ENCODE results near the gene LSAMP. TPM values are rescaled to one million over a fixed set of nuclear protein-coding genes. Genes with fewer than 3 reads are reported as not detected.

Gene LSAMP
- polyA plus RNA-seq, 2 of the 4 experiments (the other 2 are of a cell fraction): 0.12 to 0.53 TPM

DNA sequence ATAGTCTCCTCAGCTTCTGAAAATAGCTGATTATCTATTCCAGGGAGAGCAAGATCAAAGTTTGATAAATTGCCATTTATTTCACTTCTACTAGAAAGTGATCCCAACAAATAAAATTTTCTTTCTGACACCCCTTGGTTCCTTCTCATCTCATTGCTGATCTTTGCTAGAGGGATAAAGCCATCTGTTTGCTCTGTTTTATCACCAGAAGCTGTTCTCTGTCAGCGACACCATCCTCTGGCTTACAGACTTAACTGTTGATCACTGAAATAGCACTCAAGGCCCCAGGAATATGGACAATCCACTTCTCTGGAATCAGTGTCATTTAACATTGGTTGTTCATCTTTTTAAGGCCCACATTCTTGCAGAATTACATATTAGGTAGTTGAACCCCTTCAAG, 219.0 kb downstream of the LSAMP start:
- DNase-seq (ENCODE audit: low read depth in 1 of 2, low spot score in 1 of 2) (no peak), ATAC-seq (no peak), FAIRE-seq (no peak)
- H3K9me3 ChIP-seq: no peaks in the 10 kb centered on the region
- no peak overlapping the region for H3K4me3 ChIP-seq
- ChIA-PET POLR2A (no interaction called here), CTCF (no interaction called here)
- H3K4me2 ChIP-seq: no peak overlapping the region
- no peak overlapping the region for H3K27ac ChIP-seq
- 13% methylated on average over 1 of the region's 1 CpG for WGBS (ENCODE audit: missing lambda C conversion rate)
- TF ChIP-seq RAD21 (conservative IDR thresholded peaks at IDR 0.05 in 1 of 2, IDR thresholded peaks at IDR 0.05 in 1 of 2): no peak
- no peak for TF ChIP-seq EHMT2 (IDR thresholded peaks at IDR 0.05; ENCODE audit: low read depth)
- TF ChIP-seq MAFK (IDR thresholded peaks at IDR 0.05; ENCODE audit: partially characterized antibody): no peak
- TF ChIP-seq, protein P1, sequence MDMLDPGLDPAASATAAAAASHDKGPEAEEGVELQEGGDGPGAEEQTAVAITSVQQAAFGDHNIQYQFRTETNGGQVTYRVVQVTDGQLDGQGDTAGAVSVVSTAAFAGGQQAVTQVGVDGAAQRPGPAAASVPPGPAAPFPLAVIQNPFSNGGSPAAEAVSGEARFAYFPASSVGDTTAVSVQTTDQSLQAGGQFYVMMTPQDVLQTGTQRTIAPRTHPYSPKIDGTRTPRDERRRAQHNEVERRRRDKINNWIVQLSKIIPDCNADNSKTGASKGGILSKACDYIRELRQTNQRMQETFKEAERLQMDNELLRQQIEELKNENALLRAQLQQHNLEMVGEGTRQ (IDR thresholded peaks at IDR 0.05): no peak
- TF ChIP-seq CBX8 (IDR thresholded peaks at IDR 0.05): no peak
- TF ChIP-seq SMC3 (IDR thresholded peaks at IDR 0.05): no peak
- no peak for TF ChIP-seq JUN (IDR thresholded peaks at IDR 0.05)
- TF ChIP-seq NFE2L2 (conservative IDR thresholded peaks at IDR 0.05; ENCODE audit: low read length): no peak
- TF ChIP-seq, protein P2, sequence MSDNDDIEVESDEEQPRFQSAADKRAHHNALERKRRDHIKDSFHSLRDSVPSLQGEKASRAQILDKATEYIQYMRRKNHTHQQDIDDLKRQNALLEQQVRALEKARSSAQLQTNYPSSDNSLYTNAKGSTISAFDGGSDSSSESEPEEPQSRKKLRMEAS (IDR thresholded peaks at IDR 0.05): no peak
- no peak for TF ChIP-seq HOXB13 (CRISPR knock-in tag; IDR thresholded peaks at IDR 0.05; ENCODE audit: low read depth)
- TF ChIP-seq POLR2A (IDR thresholded peaks at IDR 0.05; ENCODE audit: low read length): no peak
- TF ChIP-seq, protein P3, sequence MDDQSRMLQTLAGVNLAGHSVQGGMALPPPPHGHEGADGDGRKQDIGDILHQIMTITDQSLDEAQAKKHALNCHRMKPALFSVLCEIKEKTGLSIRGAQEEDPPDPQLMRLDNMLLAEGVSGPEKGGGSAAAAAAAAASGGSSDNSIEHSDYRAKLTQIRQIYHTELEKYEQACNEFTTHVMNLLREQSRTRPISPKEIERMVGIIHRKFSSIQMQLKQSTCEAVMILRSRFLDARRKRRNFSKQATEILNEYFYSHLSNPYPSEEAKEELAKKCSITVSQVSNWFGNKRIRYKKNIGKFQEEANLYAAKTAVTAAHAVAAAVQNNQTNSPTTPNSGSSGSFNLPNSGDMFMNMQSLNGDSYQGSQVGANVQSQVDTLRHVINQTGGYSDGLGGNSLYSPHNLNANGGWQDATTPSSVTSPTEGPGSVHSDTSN (IDR thresholded peaks at IDR 0.05): no peak
- no peaks in the 10 kb centered on the region for H3K4me1 ChIP-seq

DNA sequence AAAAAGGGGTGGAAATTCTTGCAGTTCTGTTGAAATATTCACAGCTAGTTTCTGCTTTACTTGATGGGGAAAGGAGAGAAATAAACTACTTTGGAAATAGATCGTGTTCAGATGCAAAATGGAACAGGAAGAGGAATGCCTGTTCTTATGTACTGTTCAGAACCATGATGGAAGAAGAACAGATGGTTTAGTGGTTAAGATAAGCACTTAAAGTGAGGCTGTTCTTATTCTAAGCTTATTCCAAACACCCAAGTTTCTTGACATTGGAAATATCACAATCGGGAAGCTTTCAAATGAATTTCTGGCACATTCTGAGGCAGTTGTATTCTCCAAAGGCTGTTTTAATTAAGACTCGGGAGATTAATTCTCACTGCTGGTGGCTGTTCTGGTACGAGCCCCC, 228.5 kb downstream of the LSAMP start:
- DNase-seq (ENCODE audit: low read depth in 1 of 2, low spot score in 1 of 2) (no peak), FAIRE-seq (no peak), ATAC-seq (no peak)
- WGBS (ENCODE audit: missing lambda C conversion rate): 3% methylated on average over 4 of the region's 4 CpGs
- TF ChIP-seq RNF2 (IDR thresholded peaks at IDR 0.05; ENCODE audit: borderline replicate concordance, low read depth) (no peak), RCOR1 (IDR thresholded peaks at IDR 0.05; ENCODE audit: low read depth, low read length) (no peak), TP53 (CRISPR knock-in tag; IDR thresholded peaks at IDR 0.05) (no peak), JUN (IDR thresholded peaks at IDR 0.05) (no peak), CHD4 (IDR thresholded peaks at IDR 0.05; ENCODE audit: borderline replicate concordance) (no peak)
- no peaks in the 10 kb centered on the region for H3K9me3 ChIP-seq
- H3K4me1 ChIP-seq: no peaks in the 10 kb centered on the region
- CTCF ChIA-PET: no interaction called here
- no peak overlapping the region for H3K4me3 ChIP-seq
- POLR2A ChIA-PET: no interaction called here
- no peak overlapping the region for H3K4me2 ChIP-seq
- H3K27ac ChIP-seq: no peak overlapping the region

DNA sequence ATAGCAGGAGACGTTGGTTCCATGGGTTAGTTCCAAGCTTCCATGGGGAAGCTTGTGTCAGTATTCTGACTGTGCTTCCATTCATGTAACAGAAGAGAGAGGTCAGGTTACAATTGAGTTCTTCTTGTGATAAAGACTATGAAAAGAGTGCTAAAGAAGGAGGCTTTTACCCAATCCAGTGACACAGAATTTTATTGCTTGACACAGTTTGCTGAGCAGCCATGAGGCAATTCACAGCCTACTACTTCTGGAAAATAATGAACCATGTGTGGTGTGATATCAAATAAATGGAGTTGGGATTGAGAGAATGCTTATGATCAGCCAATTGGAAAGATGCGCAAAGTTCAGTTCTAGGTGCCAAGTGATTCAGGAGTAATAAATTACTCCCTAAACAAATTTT, 233.4 kb downstream of the LSAMP start:
- Histone ChIP-seq H3K9me3 (0 out of 3 replicates have a peak, but pooled peaks cover 2% of the 10 kb centered on the region), H3K4me3 (no peak overlapping the region), H3K4me1 (no peaks in the 10 kb centered on the region), H3K4me2 (no peak overlapping the region), H3K27ac (no peak overlapping the region)
- no peak for FAIRE-seq
- CTCF ChIA-PET: no interaction called here
- no peak for TF ChIP-seq BHLHE40 (IDR thresholded peaks at IDR 0.05; ENCODE audit: low read depth, low read length)
- no peak for TF ChIP-seq NPAS2 (CRISPR knock-in tag; IDR thresholded peaks at IDR 0.05; ENCODE audit: borderline replicate concordance)
- TF ChIP-seq MYC (IDR thresholded peaks at IDR 0.05; ENCODE audit: borderline replicate concordance, low read length): no peak
- TF ChIP-seq, protein P4, sequence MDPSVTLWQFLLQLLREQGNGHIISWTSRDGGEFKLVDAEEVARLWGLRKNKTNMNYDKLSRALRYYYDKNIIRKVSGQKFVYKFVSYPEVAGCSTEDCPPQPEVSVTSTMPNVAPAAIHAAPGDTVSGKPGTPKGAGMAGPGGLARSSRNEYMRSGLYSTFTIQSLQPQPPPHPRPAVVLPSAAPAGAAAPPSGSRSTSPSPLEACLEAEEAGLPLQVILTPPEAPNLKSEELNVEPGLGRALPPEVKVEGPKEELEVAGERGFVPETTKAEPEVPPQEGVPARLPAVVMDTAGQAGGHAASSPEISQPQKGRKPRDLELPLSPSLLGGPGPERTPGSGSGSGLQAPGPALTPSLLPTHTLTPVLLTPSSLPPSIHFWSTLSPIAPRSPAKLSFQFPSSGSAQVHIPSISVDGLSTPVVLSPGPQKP (IDR thresholded peaks at IDR 0.05; ENCODE audit: low read depth, low read length): no peak
- no peak for TF ChIP-seq SREBF2 (IDR thresholded peaks at IDR 0.05)
- TF ChIP-seq, protein P5, sequence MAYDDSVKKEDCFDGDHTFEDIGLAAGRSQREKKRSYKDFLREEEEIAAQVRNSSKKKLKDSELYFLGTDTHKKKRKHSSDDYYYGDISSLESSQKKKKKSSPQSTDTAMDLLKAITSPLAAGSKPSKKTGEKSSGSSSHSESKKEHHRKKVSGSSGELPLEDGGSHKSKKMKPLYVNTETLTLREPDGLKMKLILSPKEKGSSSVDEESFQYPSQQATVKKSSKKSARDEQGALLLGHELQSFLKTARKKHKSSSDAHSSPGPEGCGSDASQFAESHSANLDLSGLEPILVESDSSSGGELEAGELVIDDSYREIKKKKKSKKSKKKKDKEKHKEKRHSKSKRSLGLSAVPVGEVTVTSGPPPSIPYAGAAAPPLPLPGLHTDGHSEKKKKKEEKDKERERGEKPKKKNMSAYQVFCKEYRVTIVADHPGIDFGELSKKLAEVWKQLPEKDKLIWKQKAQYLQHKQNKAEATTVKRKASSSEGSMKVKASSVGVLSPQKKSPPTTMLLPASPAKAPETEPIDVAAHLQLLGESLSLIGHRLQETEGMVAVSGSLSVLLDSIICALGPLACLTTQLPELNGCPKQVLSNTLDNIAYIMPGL (CRISPR knock-in tag; IDR thresholded peaks at IDR 0.05; ENCODE audit: borderline replicate concordance): no peak
- TF ChIP-seq CHD2 (IDR thresholded peaks at IDR 0.05; ENCODE audit: low read length, partially characterized antibody): no peak
- TF ChIP-seq, protein P2 (IDR thresholded peaks at IDR 0.05): no peak
- TF ChIP-seq CHD4 (IDR thresholded peaks at IDR 0.05; ENCODE audit: borderline replicate concordance): no peak
- no peak for TF ChIP-seq KDM1A (IDR thresholded peaks at IDR 0.05; ENCODE audit: low read depth)
- TF ChIP-seq NR3C1 (IDR thresholded peaks at IDR 0.05): no peak
- TF ChIP-seq HDAC2 (IDR thresholded peaks at IDR 0.05): no peak
- TF ChIP-seq HOXB13 (CRISPR knock-in tag; IDR thresholded peaks at IDR 0.05; ENCODE audit: low read depth): no peak
- TF ChIP-seq, protein P6, sequence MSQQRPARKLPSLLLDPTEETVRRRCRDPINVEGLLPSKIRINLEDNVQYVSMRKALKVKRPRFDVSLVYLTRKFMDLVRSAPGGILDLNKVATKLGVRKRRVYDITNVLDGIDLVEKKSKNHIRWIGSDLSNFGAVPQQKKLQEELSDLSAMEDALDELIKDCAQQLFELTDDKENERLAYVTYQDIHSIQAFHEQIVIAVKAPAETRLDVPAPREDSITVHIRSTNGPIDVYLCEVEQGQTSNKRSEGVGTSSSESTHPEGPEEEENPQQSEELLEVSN (IDR thresholded peaks at IDR 0.05; ENCODE audit: borderline replicate concordance, low read depth): no peak
- TF ChIP-seq, protein P7, sequence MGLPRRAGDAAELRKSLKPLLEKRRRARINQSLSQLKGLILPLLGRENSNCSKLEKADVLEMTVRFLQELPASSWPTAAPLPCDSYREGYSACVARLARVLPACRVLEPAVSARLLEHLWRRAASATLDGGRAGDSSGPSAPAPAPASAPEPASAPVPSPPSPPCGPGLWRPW (IDR thresholded peaks at IDR 0.05): no peak
- TF ChIP-seq MAFK (IDR thresholded peaks at IDR 0.05; ENCODE audit: partially characterized antibody): no peak
- no peak for TF ChIP-seq POLR2A (IDR thresholded peaks at IDR 0.05; ENCODE audit: low read length)
- no peak for TF ChIP-seq SMC3 (IDR thresholded peaks at IDR 0.05)
- TF ChIP-seq TFCP2L1 (CRISPR knock-in tag; IDR thresholded peaks at IDR 0.05): no peak
- no peak for TF ChIP-seq JUN (IDR thresholded peaks at IDR 0.05)
- POLR2A ChIA-PET: no interaction called here
- DNase-seq (ENCODE audit: low read depth in 1 of 2, low spot score in 1 of 2): no peak
- 48% methylated on average over 2 of the region's 2 CpGs for WGBS (ENCODE audit: missing lambda C conversion rate)
- no peak for ATAC-seq
